ENCODE results near the gene CCDC50.

- TF ChIP-seq CTCF (IDR thresholded peaks at IDR 0.05), result no peak
- TF ChIP-seq POLR2A (IDR thresholded peaks at IDR 0.05), result no peak
Measured at GRCh38 chr3:191376516-191377141, 47.4 kb downstream of the CCDC50 start.
